ENCODE measurements around the gene ISCU. TPM values are rescaled to one million over a fixed set of nuclear protein-coding genes. Genes with fewer than 3 reads are reported as not detected.

ISCU gene
- polyA plus RNA-seq, 1 donor (not counting 4 experiments of a cell fraction or from before 2014, with no cell fraction given) = 106 TPM

GRCh38 chr12:108604208-108604941 is 42.0 kb downstream of the ISCU start:
- Histone ChIP-seq H4K20me1 (ENCODE audit: control insufficient read depth, extremely low read depth, insufficient read depth, low read length) (no peaks in the 10 kb centered on the region), H3K9me1 (ENCODE audit: control insufficient read depth, extremely low read depth, insufficient read depth, low read length) (no peaks in the 10 kb centered on the region), H3K36me3 (ENCODE audit: control insufficient read depth in 2 of 2, extremely low read depth in 1 of 2, insufficient read depth in 2 of 2, low read length in 2 of 2) (no peaks in the 10 kb centered on the region), H3K9me3 (ENCODE audit: control insufficient read depth, low read depth, low read length) (no peaks in the 10 kb centered on the region), H3K4me3 (ENCODE audit: control insufficient read depth in 2 of 3, extremely low read depth in 1 of 3, insufficient read depth in 2 of 3, low read depth in 1 of 3, low read length in 3 of 3) (no peak overlapping the region), H3K27me3 (ENCODE audit: control insufficient read depth, extremely low read depth, insufficient read depth, low read length) (peaks cover 14% of the 10 kb centered on the region), H3K27ac (ENCODE audit: control insufficient read depth, insufficient read depth, low read length) (no peak overlapping the region), H3K79me2 (ENCODE audit: control insufficient read depth, insufficient read depth, low read length) (no peaks in the 10 kb centered on the region), H2AFZ (ENCODE audit: control insufficient read depth, low read length) (no peak overlapping the region), H3K4me1 (ENCODE audit: control insufficient read depth, extremely low read depth, insufficient read depth, low read length) (no peaks in the 10 kb centered on the region), H3K4me2 (ENCODE audit: control insufficient read depth, extremely low read depth, insufficient read depth, low read depth, low read length) (no peak overlapping the region), H3K9ac (ENCODE audit: control insufficient read depth, extremely low read depth, insufficient read depth, low read length) (no peak overlapping the region)
- TF ChIP-seq EZH2 (IDR thresholded peaks at IDR 0.05; ENCODE audit: low read length) (no peak), CTCF (optimal IDR thresholded peaks at IDR 0.05 in 1 of 3, IDR thresholded peaks at IDR 0.05 in 1 of 3, conservative IDR thresholded peaks at IDR 0.05 in 1 of 3; ENCODE audit: extremely low read depth in 1 of 3, insufficient read depth in 2 of 3, low read length in 3 of 3) (no peak)
- dilution Hi-C loops (cut with MboI; ENCODE audit: extremely low pct_ligation_motif_present, low sequenced_read_pairs) = no loop called here
- DNase-seq (ENCODE audit: low read depth, low spot score) (no peak), FAIRE-seq (no peak)

DNA sequence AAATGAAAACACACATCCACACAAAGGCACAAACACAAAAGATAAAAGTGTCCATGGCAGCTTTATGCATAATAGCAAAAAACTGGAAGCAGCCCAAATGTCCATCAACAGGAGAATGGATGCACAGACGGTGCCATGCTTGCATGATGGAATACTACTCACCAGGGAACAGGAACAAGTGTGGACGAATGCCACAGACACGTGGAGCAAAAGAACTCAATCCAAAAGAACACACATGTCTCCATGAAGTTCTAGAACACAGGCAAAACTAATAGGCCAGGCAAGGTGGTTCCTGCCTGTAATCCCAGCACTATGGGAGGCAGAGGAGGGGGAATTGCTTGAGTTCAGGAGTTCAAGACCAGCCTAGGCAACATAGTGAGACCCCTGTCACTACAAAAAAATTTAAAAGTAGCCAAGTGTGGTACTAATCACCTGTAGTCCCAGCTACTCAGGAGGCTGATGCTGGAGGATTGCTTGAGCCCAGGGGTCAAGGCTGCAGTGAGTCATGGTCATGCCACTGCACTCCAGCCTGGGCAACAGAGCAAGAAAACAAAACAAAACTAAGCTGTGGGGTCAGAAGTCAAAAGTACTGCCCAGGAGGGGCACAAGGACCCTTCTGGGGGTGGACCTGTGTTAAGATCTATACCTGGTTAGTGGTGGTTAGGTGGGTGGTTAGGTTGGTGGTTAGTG is 42.7 kb downstream of the ISCU start:
- Histone ChIP-seq H3K4me2 (ENCODE audit: control insufficient read depth, extremely low read depth, insufficient read depth, low read depth, low read length) (no peak overlapping the region), H3K27me3 (ENCODE audit: control insufficient read depth, extremely low read depth, insufficient read depth, low read length) (peaks cover 10% of the 10 kb centered on the region), H3K27ac (ENCODE audit: control insufficient read depth, insufficient read depth, low read length) (no peak overlapping the region), H4K20me1 (ENCODE audit: control insufficient read depth, extremely low read depth, insufficient read depth, low read length) (no peaks in the 10 kb centered on the region), H3K9ac (ENCODE audit: control insufficient read depth, extremely low read depth, insufficient read depth, low read length) (no peak overlapping the region), H3K4me3 (ENCODE audit: control insufficient read depth in 2 of 3, extremely low read depth in 1 of 3, insufficient read depth in 2 of 3, low read depth in 1 of 3, low read length in 3 of 3) (no peak overlapping the region), H3K79me2 (ENCODE audit: control insufficient read depth, insufficient read depth, low read length) (no peaks in the 10 kb centered on the region), H3K36me3 (ENCODE audit: control insufficient read depth in 2 of 2, extremely low read depth in 1 of 2, insufficient read depth in 2 of 2, low read length in 2 of 2) (no peaks in the 10 kb centered on the region), H2AFZ (ENCODE audit: control insufficient read depth, low read length) (no peak overlapping the region), H3K9me1 (ENCODE audit: control insufficient read depth, extremely low read depth, insufficient read depth, low read length) (no peaks in the 10 kb centered on the region), H3K4me1 (ENCODE audit: control insufficient read depth, extremely low read depth, insufficient read depth, low read length) (no peaks in the 10 kb centered on the region), H3K9me3 (ENCODE audit: control insufficient read depth, low read depth, low read length) (no peaks in the 10 kb centered on the region)
- DNase-seq (ENCODE audit: low read depth, low spot score) (no peak), FAIRE-seq (no peak)
- TF ChIP-seq CTCF (optimal IDR thresholded peaks at IDR 0.05 in 1 of 3, IDR thresholded peaks at IDR 0.05 in 1 of 3, conservative IDR thresholded peaks at IDR 0.05 in 1 of 3; ENCODE audit: extremely low read depth in 1 of 3, insufficient read depth in 2 of 3, low read length in 3 of 3) (no peak), EZH2 (IDR thresholded peaks at IDR 0.05; ENCODE audit: low read length) (no peak)
- dilution Hi-C loops (cut with MboI; ENCODE audit: extremely low pct_ligation_motif_present, low sequenced_read_pairs) = no loop called here

Data from keratinocyte (primary cell).